Measurements from ENCODE around the gene TSC22D3.
A peak's percentile ranks its signal among the peaks of the same experiment; 100 is the strongest.
"Not testable (repeated sequence)": the region's sequence is repeated elsewhere in the genome, so short reads cannot be mapped to it uniquely, and the experiment has no call there.

Gene TSC22D3

DNA sequence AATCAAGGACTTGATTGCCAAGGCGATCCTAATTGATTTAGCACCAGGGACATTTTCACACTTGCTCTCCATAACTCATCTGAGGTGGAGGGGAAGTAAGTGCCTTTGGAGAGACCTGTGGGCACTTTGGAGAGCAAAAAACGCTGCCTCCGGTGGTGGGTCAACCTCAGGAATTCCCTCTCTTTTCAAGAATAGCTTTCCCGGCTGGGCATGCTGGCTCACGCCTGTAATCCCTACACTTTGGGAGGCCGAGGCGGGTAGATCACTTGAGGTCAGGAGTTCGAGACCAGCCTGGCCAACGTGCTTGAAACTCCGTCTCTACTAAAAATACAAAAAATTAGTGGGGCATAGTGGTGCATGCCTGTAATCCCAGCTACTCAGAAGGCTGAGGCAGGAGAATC is 98.1 kb downstream of the TSC22D3 start:
- DNase-seq: no peak

DNA sequence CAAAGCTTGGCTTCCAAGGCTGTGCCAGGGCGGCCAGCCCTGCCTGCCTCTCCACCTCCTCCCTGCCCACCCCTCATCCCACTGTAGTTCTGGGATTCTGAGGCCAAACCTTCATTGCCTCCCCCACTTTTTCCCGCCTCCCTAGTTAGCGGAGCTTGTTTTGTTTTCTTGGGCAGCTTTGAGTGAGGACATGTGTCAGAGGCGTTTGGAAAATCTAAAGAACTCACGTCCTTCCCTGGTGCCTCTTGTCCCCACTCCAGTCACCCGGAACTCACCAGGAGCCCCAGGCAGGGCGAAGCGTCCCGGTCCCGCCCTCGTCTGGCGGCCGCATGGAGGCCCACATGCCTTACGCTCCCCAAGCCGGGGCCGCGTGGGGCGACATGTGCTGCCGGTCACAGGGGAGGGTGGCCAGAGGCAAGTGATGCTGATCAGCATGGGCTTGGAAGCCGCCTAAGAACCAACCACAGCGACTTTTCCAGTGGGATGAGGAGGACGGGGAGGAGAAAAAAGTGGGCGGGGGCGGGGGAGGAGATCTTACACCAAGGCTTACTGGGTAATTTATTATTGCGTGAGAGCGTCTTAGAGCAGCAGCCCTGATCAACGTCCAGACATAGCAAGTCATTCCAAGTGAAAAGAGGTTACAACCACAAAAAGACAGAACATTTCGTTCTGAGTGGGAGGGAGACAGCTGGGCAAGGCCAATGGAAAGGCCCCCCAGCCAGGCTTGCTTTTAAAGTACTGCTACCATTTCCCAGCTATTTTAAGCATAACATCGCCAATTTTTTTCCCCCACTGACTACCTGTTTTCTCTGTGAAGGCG is 98.8 kb downstream of the TSC22D3 start:
- DNase-seq: peak; percentile 70

DNA sequence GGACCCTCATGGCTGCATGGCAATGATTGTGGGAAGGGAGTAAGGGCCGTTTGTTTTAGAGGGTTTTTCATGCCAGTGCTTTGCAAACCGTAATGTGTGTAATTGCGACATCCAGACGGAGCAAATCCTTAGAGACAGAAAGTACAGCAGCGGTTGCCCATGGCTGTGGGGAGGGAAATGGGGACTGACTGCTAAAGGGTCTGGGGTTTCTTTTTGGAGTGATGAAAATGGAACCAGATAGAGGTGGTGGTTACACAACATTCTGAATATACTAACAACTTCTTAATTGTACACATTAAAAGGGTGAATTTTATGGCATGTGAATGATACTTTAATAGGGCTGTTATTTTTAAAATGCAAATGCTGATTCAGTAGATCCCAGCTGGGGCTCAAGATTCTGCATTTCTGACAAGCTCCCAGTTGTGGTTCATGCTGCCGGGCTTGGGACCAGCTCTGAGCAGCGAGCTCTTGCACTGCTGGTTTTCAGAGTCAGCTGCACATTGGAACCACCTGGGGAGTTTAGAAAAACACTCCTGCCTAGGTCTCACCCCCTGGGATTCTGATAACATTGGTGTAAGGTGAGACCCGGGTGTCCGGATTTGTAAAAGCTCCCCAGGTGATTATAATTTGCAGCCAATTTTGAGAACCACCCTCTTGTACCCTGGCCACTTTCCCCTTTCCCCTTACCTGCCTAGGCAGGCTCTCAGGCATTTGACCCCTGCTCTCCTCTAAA is 99.6 kb downstream of the TSC22D3 start:
- no peak for DNase-seq

DNA sequence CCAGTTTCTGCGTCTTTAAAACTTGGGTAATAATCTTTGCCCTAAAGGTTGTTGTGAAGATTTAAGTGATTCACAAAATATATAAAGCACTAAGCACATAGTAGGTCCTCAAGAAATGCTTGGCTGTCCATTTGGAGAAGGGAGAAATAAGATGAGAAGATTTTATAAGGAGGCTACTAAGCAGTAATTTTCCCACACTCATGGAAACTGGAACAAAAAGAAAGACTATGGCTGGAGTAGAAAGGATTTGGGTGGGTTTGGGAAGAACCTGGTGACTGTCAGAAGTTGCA is 100.3 kb downstream of the TSC22D3 start:
- DNase-seq: no peak

DNA sequence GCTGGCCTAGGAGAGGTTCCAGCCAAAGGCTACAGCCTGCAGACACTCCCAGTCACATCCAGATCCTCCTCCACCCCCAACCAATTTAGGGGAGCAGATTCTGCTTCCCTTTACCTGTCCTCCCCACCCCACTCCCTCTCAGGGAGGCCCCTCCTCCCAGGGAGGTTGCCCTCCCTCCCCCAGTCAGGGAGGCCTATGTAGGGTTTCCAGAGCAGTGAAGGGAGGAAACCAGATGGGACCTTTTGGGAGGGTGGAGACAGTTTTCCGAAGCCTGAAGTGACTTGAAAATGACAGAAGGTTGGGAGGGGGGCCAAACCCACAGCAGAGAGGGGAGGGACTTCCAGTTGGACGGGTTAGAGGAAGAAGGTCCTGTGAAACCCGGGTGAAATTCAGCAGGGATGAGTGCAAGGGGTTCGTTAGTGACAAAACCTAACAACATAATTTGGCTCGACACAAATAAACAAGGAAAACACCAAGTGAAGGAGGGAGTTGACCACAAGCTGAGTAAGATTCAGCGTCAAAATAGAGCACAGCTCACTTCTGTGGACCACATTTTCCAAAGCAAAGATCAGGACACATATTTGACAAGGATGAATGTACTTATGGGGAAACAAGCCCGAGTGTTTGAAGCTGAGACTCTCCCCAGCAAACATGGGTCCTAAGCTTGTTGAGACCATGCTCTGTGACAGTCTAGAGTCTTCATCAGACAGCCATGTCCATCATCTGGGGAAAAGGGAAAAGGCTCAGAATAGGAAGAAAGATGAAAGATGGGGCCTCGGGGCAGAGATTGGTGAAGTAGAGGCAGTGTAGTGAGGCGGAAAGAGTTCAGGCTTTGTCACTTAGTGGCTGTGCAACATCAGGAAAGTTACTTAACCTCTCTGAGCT is 100.9 kb downstream of the TSC22D3 start:
- peak; percentile 61 for DNase-seq

DNA sequence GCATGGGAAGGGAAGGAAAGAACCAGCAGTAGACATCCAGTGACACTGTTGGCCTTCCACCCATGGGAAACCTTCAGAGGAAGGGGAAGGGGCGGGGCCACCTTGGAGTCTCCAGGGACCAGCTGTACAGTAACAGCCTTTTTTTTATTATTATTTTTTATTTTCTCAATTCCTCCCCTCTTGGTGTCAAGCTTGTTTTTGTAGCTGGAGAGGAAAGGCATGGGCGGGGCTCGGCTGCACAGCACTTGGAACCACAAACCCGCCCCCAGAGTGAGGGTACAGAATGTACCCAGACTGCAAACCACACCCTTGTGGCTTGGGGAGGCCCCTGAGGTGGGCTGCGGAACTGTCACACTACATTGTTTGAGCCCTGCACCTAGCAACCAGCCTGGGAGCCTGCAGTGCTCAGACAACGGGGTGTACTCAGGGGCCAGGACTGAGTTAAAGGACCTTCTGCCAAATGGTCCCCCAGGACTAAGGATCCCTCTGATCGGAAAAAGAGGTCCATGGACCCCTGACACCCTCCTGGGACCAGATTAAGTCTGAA is 101.6 kb downstream of the TSC22D3 start:
- no peak for DNase-seq

DNA sequence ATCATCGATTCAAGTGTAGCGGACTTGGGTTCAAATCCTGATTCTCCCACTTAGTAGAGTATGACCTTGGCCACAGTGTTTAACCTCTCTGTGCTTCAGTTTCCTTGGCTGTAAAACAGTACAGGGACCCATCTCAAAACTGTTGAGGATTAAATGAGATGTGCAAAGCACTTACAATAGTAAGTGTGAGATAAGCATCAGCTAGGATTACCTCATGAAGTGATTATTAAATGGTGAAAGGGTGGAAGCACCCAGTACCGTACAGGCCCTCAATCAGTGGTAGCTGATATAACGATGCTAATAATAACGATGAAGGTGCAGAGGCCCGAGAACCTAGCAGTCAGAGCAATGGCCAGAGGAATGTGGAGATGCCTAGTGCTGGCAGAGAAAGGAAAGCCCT is 102.2 kb downstream of the TSC22D3 start:
- DNase-seq: no peak

DNA sequence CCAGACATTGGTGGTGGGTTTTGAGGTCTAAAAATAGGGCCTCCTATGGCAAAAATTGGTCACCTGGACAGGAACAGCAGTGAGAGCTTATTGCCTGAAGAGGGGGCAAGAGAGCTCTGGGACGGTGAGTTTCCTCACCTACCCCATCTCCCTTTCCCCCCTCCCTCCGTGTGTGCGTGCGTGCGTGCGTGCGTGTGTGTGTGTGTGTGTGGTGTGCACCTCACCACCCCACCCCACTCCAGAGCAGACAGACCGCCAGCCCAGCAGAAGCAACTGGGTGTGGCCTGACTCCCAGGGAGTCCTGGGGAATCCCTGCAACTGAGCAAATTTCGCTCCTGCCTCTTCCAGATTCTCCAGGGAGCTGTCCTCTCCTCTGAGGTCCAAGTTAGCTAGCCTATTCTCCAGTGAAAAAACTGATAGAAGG is 102.6 kb downstream of the TSC22D3 start:
- peak; percentile 32 for DNase-seq

DNA sequence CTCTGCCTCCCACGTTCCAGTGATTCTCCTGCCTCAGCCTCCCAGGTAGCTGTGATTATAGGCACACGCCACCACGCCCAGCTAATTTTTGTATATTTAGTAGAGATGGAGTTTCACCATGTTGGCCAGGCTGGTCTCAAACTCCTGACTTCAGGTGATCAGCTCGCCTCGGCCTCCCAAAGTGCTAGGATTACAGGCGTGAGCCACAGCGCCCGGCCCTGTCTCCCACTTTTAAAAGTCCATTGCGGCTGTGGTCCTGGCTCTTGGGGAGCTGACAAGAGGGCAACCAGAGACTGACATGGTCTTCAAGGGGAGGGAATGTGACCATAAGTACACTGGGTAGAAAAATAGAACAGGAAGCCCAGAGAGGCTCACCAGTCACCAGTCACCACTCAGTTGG is 104.3 kb downstream of the TSC22D3 start:
- DNase-seq: not testable (repeated sequence)

DNA sequence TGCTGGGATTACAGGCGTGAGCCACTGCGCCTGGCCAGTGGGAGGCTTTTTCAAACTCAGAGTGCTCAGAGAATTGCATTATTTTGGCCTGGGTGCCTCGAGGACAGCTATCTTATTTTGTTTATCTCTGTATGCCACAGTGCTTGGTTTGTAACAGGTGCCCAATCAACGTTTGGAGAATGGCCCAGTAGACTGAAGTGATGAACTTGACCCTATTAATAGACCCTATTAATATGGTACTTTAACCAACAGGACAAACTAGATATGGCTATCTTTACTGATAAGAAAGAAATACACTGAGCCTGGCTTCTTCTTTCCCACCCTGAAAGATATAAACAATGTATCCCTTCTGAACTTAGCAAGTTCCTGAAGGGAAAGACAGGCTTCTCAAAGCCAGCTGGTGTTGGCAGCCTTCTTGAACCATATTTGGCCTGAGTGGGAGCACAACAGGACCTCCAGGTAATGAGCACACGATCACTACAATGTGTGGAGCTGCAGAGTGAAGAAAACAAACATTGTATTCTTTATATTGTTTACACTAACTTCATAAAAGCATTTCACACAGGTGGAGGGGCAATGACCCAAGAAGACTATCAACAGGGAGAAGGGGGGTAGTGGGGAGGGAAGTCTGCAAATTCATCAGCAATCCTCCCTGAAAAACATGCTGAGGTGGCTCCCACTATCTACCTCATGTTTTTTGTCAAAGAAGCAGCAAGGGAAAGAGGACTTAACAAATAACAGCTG is 105.5 kb downstream of the TSC22D3 start:
- DNase-seq: no peak

DNA sequence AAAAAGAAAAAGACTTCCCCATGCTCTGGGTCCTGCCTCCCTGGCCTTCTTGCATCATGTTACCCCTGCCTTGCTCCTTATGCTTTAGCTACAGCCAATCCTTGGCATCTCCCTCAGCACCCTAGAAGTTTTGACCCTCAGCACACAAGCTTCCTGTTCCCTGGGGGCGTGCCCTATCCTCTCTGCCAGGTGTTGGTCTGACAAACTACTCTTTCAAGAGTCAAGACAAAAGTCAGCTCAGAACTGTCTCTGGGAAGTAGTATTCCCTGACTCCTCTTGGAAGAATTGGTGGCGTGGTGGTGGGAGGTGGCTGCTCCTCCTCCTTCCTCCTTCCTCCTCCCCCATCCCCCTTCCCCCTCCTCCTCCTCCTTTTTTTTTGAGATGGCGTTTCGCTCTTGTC is 106.3 kb downstream of the TSC22D3 start:
- DNase-seq: no peak

DNA sequence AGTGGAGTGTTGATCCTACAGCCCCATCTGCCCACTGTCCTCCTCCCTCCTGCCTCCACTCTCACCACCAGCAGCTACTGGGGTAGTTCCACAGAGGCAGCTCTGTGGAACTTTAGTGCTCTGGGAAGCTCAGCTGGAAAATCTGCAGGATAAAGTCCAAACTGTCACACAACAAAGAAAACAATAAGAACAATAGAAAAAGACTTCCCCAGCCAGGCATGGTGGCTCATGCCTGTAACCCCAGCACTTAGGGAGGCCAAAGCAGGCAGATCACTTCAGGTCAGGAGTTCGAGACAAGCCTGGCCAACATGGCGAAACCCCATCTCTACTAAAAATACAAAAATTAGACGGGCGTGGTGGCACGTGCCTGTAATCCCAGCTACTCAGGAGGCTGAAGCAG is 106.9 kb downstream of the TSC22D3 start:
- not testable (repeated sequence) for DNase-seq

DNA sequence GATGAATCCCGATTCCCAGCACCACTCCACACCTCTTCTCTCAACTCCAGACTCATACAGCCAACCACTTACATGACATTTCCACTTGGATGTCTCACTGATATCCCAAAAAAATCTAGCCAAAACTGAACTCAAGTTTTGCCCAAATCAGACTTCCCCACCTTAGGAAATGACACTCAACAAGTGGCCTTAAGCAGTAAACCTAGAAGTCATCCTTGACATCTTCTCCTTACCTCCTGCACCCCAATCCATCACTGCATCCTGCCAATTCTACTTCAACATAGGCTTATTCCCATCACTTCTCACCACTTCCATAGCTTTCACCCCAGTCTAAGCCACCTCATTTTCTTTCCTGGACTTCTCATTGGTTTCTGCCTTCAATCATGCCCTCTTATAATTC is 108.2 kb downstream of the TSC22D3 start:
- DNase-seq: no peak

DNA sequence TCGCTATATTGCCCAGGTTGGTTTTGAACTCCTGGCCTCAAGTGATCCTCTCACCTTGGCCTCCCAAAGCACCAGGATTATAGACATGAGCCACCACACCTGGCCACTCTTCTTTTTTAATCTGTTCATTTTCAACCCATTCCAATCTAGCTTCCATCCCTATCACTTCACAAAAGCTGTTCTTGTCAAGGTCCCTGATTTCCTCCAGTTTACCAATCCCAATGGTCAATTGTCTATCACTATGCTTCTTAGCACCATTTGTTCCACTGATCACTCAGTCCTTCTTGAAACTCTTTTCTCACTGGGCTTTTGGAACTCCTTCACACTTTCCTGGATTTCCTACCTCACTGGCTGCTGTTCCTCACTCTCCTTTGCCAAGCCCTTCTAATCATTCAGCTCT is 108.7 kb downstream of the TSC22D3 start:
- no peak for DNase-seq
